ENCODE results near the gene TOR4A. TPM values are rescaled to one million over a fixed set of nuclear protein-coding genes. Genes with fewer than 3 reads are reported as not detected.

The TOR4A gene
- polyA plus RNA-seq, 3 donors, result 5.8 to 8.1 (median 7.3) TPM

- DNase-seq, result no peak
Measured at GRCh38 chr9:137293094-137293481, 15.6 kb downstream of the TOR4A start.

- DNase-seq, result no peak
Measured at GRCh38 chr9:137293482-137294090, 16.1 kb downstream of the TOR4A start.

- DNase-seq, result no peak
Measured at GRCh38 chr9:137294091-137294680, 16.7 kb downstream of the TOR4A start.

GRCh38 chr9:137294681-137295237 lies 17.2 kb downstream of the TOR4A start:
- no peak for DNase-seq

- no peak for DNase-seq
Measured at GRCh38 chr9:137295238-137295811, 17.8 kb downstream of the TOR4A start.

- DNase-seq, result no peak
Measured at GRCh38 chr9:137295849-137296669, 18.5 kb downstream of the TOR4A start.

GRCh38 chr9:137296670-137297664 lies 19.4 kb downstream of the TOR4A start:
- no peak for DNase-seq

GRCh38 chr9:137297966-137298365 lies 20.4 kb downstream of the TOR4A start:
- DNase-seq, result no peak

GRCh38 chr9:137298401-137299202 lies 21.1 kb downstream of the TOR4A start:
- DNase-seq, result no peak

- DNase-seq, result no peak
Measured at GRCh38 chr9:137299203-137299565, 21.7 kb downstream of the TOR4A start.

GRCh38 chr9:137299938-137300337 lies 22.4 kb downstream of the TOR4A start:
- no peak for DNase-seq

- DNase-seq, result no peak
Measured at GRCh38 chr9:137300567-137301080, 23.1 kb downstream of the TOR4A start.

- no peak for DNase-seq
Measured at GRCh38 chr9:137301081-137301947, 23.8 kb downstream of the TOR4A start.

GRCh38 chr9:137302118-137302448 lies 24.6 kb downstream of the TOR4A start, which contains the start of gene NRARP:
Gene NRARP, minus strand, starts transcription at chr9:137302271. Its CDS starts 343 bp downstream, at chr9:137301928.
- no peak for DNase-seq

GRCh38 chr9:137302449-137303150 lies 25.1 kb downstream of the TOR4A start:
- no peak for DNase-seq

GRCh38 chr9:137303151-137303892 lies 25.8 kb downstream of the TOR4A start:
- DNase-seq, result no peak

GRCh38 chr9:137303893-137304382 lies 26.4 kb downstream of the TOR4A start:
- no peak for DNase-seq
